ENCODE measurements around the gene INCA1.

DNA sequence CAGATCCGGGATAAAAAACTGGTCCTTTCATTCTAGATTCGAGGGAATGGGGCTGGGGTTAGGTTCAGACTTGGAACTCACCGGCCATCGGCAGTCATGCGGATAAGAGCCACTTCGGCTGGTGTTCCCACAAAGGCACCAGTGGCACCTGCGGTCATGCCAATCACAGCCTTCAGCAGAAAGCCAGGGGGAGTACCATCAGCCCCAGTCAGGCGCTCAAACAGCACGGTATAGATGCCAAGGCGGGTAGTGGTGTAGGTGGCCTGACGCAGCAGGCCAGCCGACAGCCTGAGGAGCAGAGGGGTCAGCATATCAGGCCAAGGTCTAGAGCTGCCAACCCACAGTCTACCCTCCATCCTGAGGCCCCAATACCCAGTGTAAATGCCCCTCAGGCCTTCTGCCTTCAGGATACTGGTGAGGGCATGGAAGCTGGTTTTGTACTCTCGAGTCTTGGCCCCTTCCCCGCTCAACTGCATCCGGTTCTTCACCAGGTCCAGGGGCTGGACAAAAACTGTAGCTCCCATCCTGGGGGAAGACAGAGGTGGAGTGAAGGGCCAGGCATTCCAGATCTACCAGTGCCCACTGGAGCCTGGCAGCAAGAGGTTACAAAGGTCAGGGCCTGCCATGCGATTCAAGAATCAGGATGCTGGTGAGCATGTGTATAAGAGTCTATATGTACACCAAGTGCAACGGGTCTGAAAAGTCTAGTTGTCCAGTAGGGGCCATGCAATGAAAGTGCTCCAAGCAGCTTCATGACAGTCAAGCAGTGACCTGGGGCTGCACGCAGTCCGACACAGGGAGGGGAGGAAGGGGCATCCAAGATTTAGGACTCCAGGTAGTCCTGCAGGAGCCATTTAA, 58.4 kb downstream of the INCA1 start:
- TF ChIP-seq, protein P1, sequence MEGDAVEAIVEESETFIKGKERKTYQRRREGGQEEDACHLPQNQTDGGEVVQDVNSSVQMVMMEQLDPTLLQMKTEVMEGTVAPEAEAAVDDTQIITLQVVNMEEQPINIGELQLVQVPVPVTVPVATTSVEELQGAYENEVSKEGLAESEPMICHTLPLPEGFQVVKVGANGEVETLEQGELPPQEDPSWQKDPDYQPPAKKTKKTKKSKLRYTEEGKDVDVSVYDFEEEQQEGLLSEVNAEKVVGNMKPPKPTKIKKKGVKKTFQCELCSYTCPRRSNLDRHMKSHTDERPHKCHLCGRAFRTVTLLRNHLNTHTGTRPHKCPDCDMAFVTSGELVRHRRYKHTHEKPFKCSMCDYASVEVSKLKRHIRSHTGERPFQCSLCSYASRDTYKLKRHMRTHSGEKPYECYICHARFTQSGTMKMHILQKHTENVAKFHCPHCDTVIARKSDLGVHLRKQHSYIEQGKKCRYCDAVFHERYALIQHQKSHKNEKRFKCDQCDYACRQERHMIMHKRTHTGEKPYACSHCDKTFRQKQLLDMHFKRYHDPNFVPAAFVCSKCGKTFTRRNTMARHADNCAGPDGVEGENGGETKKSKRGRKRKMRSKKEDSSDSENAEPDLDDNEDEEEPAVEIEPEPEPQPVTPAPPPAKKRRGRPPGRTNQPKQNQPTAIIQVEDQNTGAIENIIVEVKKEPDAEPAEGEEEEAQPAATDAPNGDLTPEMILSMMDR (conservative IDR thresholded peaks at IDR 0.05; ENCODE audit: low read length): no peak
- TF ChIP-seq EZH2phosphoT487 (IDR thresholded peaks at IDR 0.05; ENCODE audit: borderline replicate concordance, low read depth, low read length): no peak

Data from OCI-LY7 (cell line).